SKM-1 treated with dmso at 0.1 percent for 144 hours (cell line): Measurements from ENCODE around the gene MAPK10.
"Not testable (repeated sequence)": the region's sequence is repeated elsewhere in the genome, so short reads cannot be mapped to it uniquely, and the experiment has no call there.

ENCODE experiments used
- DNase-seq: peaks from one replicate; lab custom pipeline; 2025; ENCODE audit not compliant: unreplicated experiment; lab: John Stamatoyannopoulos, UW

Gene MAPK10

GRCh38 chr4:86114563-86114962 lies 245.3 kb downstream of the MAPK10 start:
- no peak for DNase-seq

- DNase-seq, result no peak
Observed at GRCh38 chr4:86108834-86109233, 251.0 kb downstream of the MAPK10 start.

GRCh38 chr4:86108137-86108536 lies 251.7 kb downstream of the MAPK10 start:
- no peak for DNase-seq

- DNase-seq, result no peak
Observed at GRCh38 chr4:86107112-86107511, 252.7 kb downstream of the MAPK10 start.

- DNase-seq, result no peak
Observed at GRCh38 chr4:86106475-86106874, 253.4 kb downstream of the MAPK10 start.

- no peak for DNase-seq
Observed at GRCh38 chr4:86101841-86102240, 258.0 kb downstream of the MAPK10 start.

DNA sequence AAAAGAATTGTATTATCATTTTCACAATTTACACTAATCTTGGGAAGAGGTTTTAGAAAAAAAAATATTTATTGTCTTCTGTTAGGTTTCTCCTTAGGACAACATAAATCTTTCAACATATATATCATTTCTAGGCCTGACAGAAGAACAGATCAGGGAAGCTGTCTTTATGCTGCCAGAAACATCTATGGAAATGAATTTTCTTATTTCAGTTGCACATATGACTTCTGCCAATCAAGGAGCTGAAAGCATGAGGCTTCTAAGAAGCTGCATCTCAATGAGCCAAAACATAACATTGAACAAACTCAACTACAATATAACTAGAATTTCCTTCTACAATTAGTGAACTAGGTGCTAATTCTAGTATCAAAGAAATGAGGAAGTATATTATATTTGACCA lies 258.4 kb downstream of the MAPK10 start:
- no peak for DNase-seq

DNA sequence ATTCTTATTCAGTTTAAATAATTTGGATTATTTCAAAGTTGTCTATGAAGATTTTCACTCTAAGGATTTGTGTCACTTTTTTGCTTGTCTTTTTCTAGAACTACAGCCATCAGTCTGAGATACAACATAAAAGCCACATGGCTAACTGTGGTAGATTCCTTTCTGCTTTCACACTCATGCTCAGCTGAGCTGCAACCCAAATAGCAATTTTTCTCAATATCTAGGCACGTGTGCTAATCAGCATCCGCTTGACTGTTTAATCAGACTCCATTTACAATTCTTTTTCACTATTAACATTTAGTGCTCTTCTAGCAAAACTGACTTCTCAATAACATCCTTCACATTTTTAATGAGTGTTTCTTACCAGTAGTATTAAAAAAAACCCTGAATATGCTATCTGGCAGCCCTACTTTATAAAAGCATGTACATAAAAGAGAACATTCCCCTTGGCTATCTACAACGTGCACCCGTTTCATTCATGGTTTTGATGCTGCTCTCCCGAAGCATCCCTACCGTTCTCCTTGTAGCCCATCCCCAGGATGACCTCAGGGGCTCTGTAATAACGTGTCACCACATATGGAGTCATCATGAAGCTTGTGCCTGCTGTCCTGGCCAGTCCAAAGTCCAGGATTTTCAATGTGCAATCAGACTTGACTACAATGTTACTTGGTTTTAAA lies 259.2 kb downstream of the MAPK10 start:
- no peak for DNase-seq

- no peak for DNase-seq
Observed at GRCh38 chr4:86099348-86099747, 260.5 kb downstream of the MAPK10 start.

GRCh38 chr4:86098691-86099090 lies 261.2 kb downstream of the MAPK10 start:
- DNase-seq, result no peak

GRCh38 chr4:86096373-86096772 lies 263.5 kb downstream of the MAPK10 start:
- DNase-seq, result no peak

- DNase-seq, result no peak
Observed at GRCh38 chr4:86092684-86093083, 267.2 kb downstream of the MAPK10 start.

DNA sequence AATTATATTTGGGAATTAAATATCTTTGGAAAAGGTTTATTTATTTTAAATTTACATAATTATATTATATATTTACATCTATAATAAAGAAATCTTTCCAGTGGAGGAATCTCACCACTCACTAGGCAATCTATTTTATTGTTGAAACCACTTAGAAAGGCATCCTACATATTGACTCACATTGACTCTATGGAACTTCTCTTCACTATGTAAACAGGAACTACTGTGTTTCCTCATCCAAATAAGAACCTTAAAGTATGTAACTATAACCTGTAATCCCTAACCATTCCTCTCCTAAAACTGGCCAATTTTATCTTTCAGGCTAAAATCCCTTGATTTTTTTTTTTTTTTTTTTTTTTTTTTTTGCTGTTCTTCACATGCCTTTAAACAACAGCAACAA lies 268.7 kb downstream of the MAPK10 start:
- DNase-seq, result peak; percentile 38

DNA sequence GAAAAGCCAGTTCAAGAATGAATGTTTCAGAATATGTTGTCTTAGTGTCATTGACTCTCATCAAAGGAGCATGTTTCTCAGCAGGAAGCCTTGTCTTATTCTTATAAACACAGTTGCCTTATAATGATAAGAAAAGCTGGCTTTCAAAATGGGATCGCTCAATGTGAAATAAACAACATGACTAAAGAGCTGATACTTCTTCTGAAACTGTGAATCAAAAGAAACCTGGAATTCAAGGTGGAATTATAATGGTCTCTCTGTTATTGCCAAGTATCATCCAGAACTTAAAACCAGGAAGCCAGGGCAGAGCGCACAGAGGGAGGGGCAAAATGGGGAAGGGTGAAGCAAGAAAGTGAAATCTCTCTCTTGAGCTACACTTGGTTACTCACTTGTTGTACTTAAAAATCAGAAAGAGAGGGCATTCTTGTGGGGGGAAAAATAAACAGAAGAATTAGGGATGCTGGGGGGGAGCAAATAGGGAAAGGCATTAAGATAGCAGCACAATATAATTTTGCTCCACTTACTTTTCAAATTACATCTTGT lies 270.0 kb downstream of the MAPK10 start:
- no peak for DNase-seq

- DNase-seq, result no peak
Observed at GRCh38 chr4:86089053-86089452, 270.8 kb downstream of the MAPK10 start.

DNA sequence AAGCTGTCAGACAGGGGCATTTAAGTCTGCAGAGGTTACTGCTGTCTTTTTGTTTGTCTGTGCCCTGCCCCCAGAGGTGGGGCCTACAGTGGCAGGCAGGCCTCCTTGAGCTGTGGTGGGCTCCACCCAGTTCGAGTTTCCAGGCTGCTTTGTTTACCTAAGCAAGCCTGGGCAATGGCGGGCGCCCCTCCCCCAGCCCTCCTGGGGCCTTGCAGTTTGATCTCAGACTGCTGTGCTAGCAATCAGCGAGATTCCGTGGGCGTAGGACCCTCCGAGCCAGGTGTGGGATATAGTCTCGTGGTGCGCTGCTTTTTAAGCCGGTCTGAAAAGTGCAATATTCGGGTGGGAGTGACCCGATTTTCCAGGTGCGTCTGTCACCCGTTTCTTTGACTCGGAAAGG lies 284.1 kb downstream of the MAPK10 start:
- DNase-seq, result not testable (repeated sequence)

- DNase-seq, result no peak
Observed at GRCh38 chr4:86060341-86060740, 299.5 kb downstream of the MAPK10 start.

DNA sequence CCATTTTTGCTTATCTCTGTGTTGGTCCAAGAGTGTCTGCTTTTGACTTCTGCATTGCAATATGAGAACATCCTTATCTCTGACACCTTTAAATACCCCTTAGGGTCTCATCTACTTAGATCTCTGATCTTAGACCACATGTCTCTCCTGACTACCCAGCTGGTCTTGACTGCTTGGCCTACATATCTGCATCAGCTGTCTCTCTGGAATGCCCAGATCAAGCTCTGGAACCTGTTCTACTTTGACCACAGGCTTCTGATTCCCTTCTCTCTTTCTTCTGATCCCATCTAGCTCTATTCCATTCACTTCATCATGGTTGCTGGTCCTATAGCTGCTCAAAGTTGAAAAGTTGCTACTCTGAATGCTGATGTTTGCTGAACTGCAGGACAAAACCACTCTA lies 301.2 kb downstream of the MAPK10 start:
- DNase-seq, result no peak

- no peak for DNase-seq
Observed at GRCh38 chr4:86055898-86056297, 304.0 kb downstream of the MAPK10 start.

GRCh38 chr4:86054286-86055032 lies 305.4 kb downstream of the MAPK10 start:
- DNase-seq, result no peak

DNA sequence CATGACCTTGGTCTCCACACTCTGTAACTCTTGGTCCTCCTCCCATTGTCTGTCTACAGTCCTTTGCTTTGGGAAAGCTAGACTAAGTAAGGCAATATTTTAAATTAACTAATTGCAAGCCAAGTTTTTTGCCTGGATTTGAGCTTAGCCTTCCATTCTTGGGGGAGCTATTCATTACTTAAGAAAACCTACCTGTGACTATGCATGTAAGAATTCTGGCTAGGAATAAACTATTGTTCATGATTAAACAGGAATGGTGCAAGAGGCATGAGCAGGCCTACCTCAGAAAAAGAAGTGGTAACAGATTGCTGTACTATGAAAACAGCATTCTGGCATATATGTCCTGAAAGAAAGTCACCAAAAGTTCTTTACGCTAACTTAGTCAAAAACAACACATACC lies 309.4 kb downstream of the MAPK10 start:
- no peak for DNase-seq

DNA sequence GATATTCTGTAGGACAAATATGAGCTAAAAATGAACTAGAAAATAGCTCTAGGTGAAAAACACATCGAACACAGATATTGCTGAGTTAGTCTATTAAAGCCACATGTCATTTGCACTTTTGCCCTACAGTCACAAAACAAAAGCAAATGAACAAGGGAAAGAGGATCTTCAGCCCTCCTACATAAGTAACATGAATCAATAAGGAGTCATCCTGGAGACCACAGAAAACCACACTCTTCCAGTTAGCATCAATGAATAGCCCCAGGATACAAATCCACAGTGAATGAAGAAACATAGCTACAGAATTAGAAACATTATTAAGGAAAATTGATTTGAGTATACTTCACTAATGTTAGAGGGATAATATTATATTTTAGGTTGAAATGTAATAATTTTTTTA lies 311.4 kb downstream of the MAPK10 start:
- DNase-seq, result no peak
